Spleen (tissue), 11 donors: Measurements from ENCODE around the gene RASEF. TPM values are rescaled to one million over a fixed set of nuclear protein-coding genes. Genes with fewer than 3 reads are reported as not detected.
A peak's percentile ranks its signal among the peaks of the same experiment; 100 is the strongest.

Experiments
- DNase-seq: peaks from one replicate; pipeline ENCODE4 v3.0.0-alpha.2; 2020
- H3K27ac ChIP-seq, 8 donors: fragments of 200-600 bp; sonication (generic) in 7 of 8; 1 replicate in 4 of 8; 2 replicates in 4 of 8; pipeline versions ENCODE4 v1.5.0 to v1.8.0; 2016 to 2021; ENCODE audit warnings: inconsistent platforms in 4 of 8, mild to moderate bottlenecking in 4 of 8, moderate library complexity in 1 of 8
- H3K27me3 ChIP-seq, 7 donors: fragments of 200-600 bp; sonication (generic) in 6 of 7; replicated peaks in 1 of 7; 1 replicate in 4 of 7; 2 replicates in 3 of 7; pipeline versions ENCODE4 v1.5.0 to v1.8.0; 2016 to 2021; ENCODE audit warnings: inconsistent platforms in 3 of 7, mild to moderate bottlenecking in 1 of 7
- H3K36me3 ChIP-seq, 6 donors: fragments of 200-600 bp; sonication (generic) in 5 of 6; 1 replicate in 4 of 6; 2 replicates in 2 of 6; pipeline versions ENCODE4 v1.5.0 to v1.8.0; 2016 to 2021; ENCODE audit warnings: inconsistent platforms in 2 of 6
- H3K4me1 ChIP-seq, 6 donors: fragments of 200-600 bp; sonication (generic) in 5 of 6; 1 replicate in 3 of 6; 2 replicates in 3 of 6; pipeline versions ENCODE4 v1.5.0 to v1.8.0; 2016 to 2021; ENCODE audit warnings: inconsistent platforms in 3 of 6
- H3K4me3 ChIP-seq, 8 donors: fragments of 200-600 bp; sonication (generic) in 7 of 8; 1 replicate in 4 of 8; 2 replicates in 4 of 8; pipeline versions ENCODE4 v1.5.0 to v1.8.0; 2016 to 2021; ENCODE audit warnings: inconsistent platforms in 4 of 8, mild to moderate bottlenecking in 4 of 8, moderate library complexity in 2 of 8
- H3K9me3 ChIP-seq, 8 donors: fragments of 200-600 bp; sonication (generic) in 7 of 8; 1 replicate in 4 of 8; 2 replicates in 4 of 8; pipeline versions ENCODE4 v1.5.0 to v1.8.0; 2016 to 2021; ENCODE audit warnings: inconsistent platforms in 4 of 8
- CTCF ChIP-seq, 11 experiments: fragments of 200-600 bp in 7 of 11; fragments of 450-650 bp in 4 of 11; sonication (generic) in 4 of 11; IDR thresholded peaks in 8 of 11; conservative IDR thresholded peaks in 3 of 11; 1 replicate in 7 of 11; 2 replicates in 4 of 11; pipeline versions ENCODE4 v1.4.0 to v1.8.0; 2016 to 2021; ENCODE audit warnings: antibody characterized with exemption in 11 of 11, inconsistent platforms in 4 of 11, mild to moderate bottlenecking in 1 of 11
- POLR2A ChIP-seq, 3 donors: fragments of 450-650 bp; IDR thresholded peaks; one replicate each; pipeline ENCODE4 v1.5.1; 2017; ENCODE audit warnings: antibody characterized with exemption in 3 of 3, mild to moderate bottlenecking in 1 of 3
- POLR2AphosphoS5 ChIP-seq, 3 donors: sonication (generic); formaldehyde crosslinking; IDR thresholded peaks; one replicate each; pipeline ENCODE4 v1.5.1; 2017; ENCODE audit warnings: antibody characterized with exemption in 3 of 3
- WGBS, 5 donors: extraction: QIAGEN DNeasy Blood & Tissue Kit in 3 of 5; methylation state at CpG; one replicate each; pipeline versions ENCODE4 v1.1.5 to v1.1.7; 2013 to 2018; 5-methylcytosine and 5-hydroxymethylcytosine counted together
- intact Hi-C: fragments of 100-400 bp; cut with DNase I; formaldehyde crosslinking; loops from one replicate; pipeline ENCODE4 v1.15.0; 2023; ENCODE audit warnings: low total_unique reads
- polyA plus RNA-seq, 3 donors: library from polyadenylated mRNA; stranded (reverse); fragments of 200-250 nt; gene quantifications; one replicate each; pipeline ENCODE4 v1.2.1, GENCODE V29; 2013
- total RNA-seq, 7 donors: library from RNA; depleted of rRNA in 3 of 7; stranded (reverse); fragments of >200 nt in 3 of 7; fragmentation: NEBNext Ultra II Directional in 4 of 7; extraction: Animal tissue kit (Norgen Biotek cat#: 25700) in 4 of 7; gene quantifications; one replicate each; pipeline versions ENCODE4 v1.1.0 to v1.2.1, GENCODE V29; 2016 to 2021
- donor health status: healthy with polysubstance abuse.
- donor health status: DM: no; HTN: no; CAD: no; lungs with moderate emphysema.
- donor health status: DM: no; HTN: no; CAD: no.
- donor health status: Bipolar disorder and iron deficiency.
- donor health status: healthy.
- donor health status: DM: no; HTN: no; CAD: no.
- donor health status: DM: yes; HTN: yes; CAD: no.

The RASEF gene
- total and polyA plus RNA-seq, 10 donors: 0.04 to 0.72 (median 0.21) TPM

GRCh38 chr9:83061990-83062650, 822 bp downstream of the RASEF start:
- no peak for TF ChIP-seq CTCF (IDR thresholded peaks at IDR 0.05 in 8 of 11, conservative IDR thresholded peaks at IDR 0.05 in 3 of 11)
- no peak for TF ChIP-seq POLR2AphosphoS5 (IDR thresholded peaks at IDR 0.05)
- TF ChIP-seq POLR2A (IDR thresholded peaks at IDR 0.05): no peak
- peaks cover 5 to 77% (median 51%) of the 10 kb centered on the region in 7 donors for H3K27me3 ChIP-seq
- 4 to 17% (median 7%) methylated on average over 48 to 53 of the region's 53 CpGs for WGBS, 5 donors
- H3K4me1 ChIP-seq: peaks cover 0 to 17% (median 10%) of the 10 kb centered on the region in 6 donors
- DNase-seq: no peak
- peak overlapping the region in 7 of 8 donors; percentile 4 to 50 (median 21) for H3K4me3 ChIP-seq
- peaks cover 0 to 7% (median 0%) of the 10 kb centered on the region in 8 donors for H3K9me3 ChIP-seq
- intact Hi-C loops: no loop called here
- H3K36me3 ChIP-seq: no peaks in the 10 kb centered on the region
- no peak overlapping the region for H3K27ac ChIP-seq

- TF ChIP-seq POLR2AphosphoS5 (IDR thresholded peaks at IDR 0.05): no peak
- no peak for TF ChIP-seq POLR2A (IDR thresholded peaks at IDR 0.05)
- no peak for TF ChIP-seq CTCF (IDR thresholded peaks at IDR 0.05 in 8 of 11, conservative IDR thresholded peaks at IDR 0.05 in 3 of 11)
- H3K27me3 ChIP-seq: peaks cover 5 to 73% (median 48%) of the 10 kb centered on the region in 7 donors
- H3K4me1 ChIP-seq: peaks cover 0 to 17% (median 10%) of the 10 kb centered on the region in 6 donors
- peaks cover 0 to 7% (median 0%) of the 10 kb centered on the region in 8 donors for H3K9me3 ChIP-seq
- H3K36me3 ChIP-seq: no peaks in the 10 kb centered on the region
- WGBS, 5 donors: 87 to 95% (median 88%) methylated on average over 2 of the region's 2 CpGs
- intact Hi-C loops: no loop called here
- no peak for DNase-seq
- no peak overlapping the region for H3K4me3 ChIP-seq
- no peak overlapping the region for H3K27ac ChIP-seq
Observed at GRCh38 chr9:83061036-83061435, 1.9 kb downstream of the RASEF start.

GRCh38 chr9:83060556-83060955, 2.4 kb downstream of the RASEF start:
- no peak overlapping the region for H3K4me3 ChIP-seq
- 86 to 92% (median 90%) methylated on average over 3 of the region's 3 CpGs for WGBS, 5 donors
- no peak overlapping the region for H3K27ac ChIP-seq
- no peaks in the 10 kb centered on the region for H3K36me3 ChIP-seq
- peaks cover 0 to 7% (median 0%) of the 10 kb centered on the region in 8 donors for H3K9me3 ChIP-seq
- no peak for TF ChIP-seq POLR2AphosphoS5 (IDR thresholded peaks at IDR 0.05)
- no peak for TF ChIP-seq CTCF (IDR thresholded peaks at IDR 0.05 in 8 of 11, conservative IDR thresholded peaks at IDR 0.05 in 3 of 11)
- peaks cover 5 to 68% (median 52%) of the 10 kb centered on the region in 7 donors for H3K27me3 ChIP-seq
- intact Hi-C loops: no loop called here
- peaks cover 0 to 17% (median 10%) of the 10 kb centered on the region in 6 donors for H3K4me1 ChIP-seq
- DNase-seq: no peak

GRCh38 chr9:83059417-83059816, 3.5 kb downstream of the RASEF start:
- H3K36me3 ChIP-seq: no peaks in the 10 kb centered on the region
- peaks cover 0 to 7% (median 0%) of the 10 kb centered on the region in 8 donors for H3K9me3 ChIP-seq
- WGBS, 5 donors: 71 to 85% (median 76%) methylated on average over 1 of the region's 1 CpG
- DNase-seq: no peak
- peaks cover 0 to 17% (median 10%) of the 10 kb centered on the region in 6 donors for H3K4me1 ChIP-seq
- H3K4me3 ChIP-seq: no peak overlapping the region
- no peak overlapping the region for H3K27ac ChIP-seq
- TF ChIP-seq CTCF (IDR thresholded peaks at IDR 0.05 in 8 of 11, conservative IDR thresholded peaks at IDR 0.05 in 3 of 11) (no peak), POLR2A (IDR thresholded peaks at IDR 0.05) (no peak), POLR2AphosphoS5 (IDR thresholded peaks at IDR 0.05) (no peak)
- H3K27me3 ChIP-seq: peaks cover 5 to 57% (median 44%) of the 10 kb centered on the region in 7 donors
- intact Hi-C loops: no loop called here
